ENCODE data around the gene CIAO1.
"Not testable (repeated sequence)": the region's sequence is repeated elsewhere in the genome, so short reads cannot be mapped to it uniquely, and the experiment has no call there.

CIAO1 gene

GRCh38 chr2:96265840-96266679 lies at the start of gene CIAO1, which contains the start of gene TMEM127:
Gene CIAO1, plus strand, starts transcription at chr2:96266225. Its CDS starts 126 bp downstream, at chr2:96266351.
Gene TMEM127, minus strand, starts transcription at chr2:96265997. Its CDS starts 616 bp downstream, at chr2:96265381.
- DNase-seq: peak; percentile 93

GRCh38 chr2:96218508-96219131 lies 47.4 kb upstream of the CIAO1 start:
- DNase-seq: no peak

- not testable (repeated sequence) for DNase-seq
Measured at GRCh38 chr2:96219959-96220358, 46.1 kb upstream of the CIAO1 start.

- not testable (repeated sequence) for DNase-seq
Measured at GRCh38 chr2:96221106-96221505, 44.9 kb upstream of the CIAO1 start.

- DNase-seq: no peak
Measured at GRCh38 chr2:96225016-96225533, 41.0 kb upstream of the CIAO1 start.

GRCh38 chr2:96231316-96231715 lies 34.7 kb upstream of the CIAO1 start:
- DNase-seq: no peak

GRCh38 chr2:96233436-96233835 lies 32.6 kb upstream of the CIAO1 start:
- no peak for DNase-seq

GRCh38 chr2:96233880-96234316 lies 32.1 kb upstream of the CIAO1 start:
- no peak for DNase-seq

GRCh38 chr2:96236882-96237281 lies 29.1 kb upstream of the CIAO1 start:
- no peak for DNase-seq

GRCh38 chr2:96238266-96238665 lies 27.8 kb upstream of the CIAO1 start:
- DNase-seq: no peak

- no peak for DNase-seq
Measured at GRCh38 chr2:96239091-96239490, 26.9 kb upstream of the CIAO1 start.

GRCh38 chr2:96239745-96240264 lies 26.2 kb upstream of the CIAO1 start:
- DNase-seq: no peak

- no peak for DNase-seq
Measured at GRCh38 chr2:96240341-96241038, 25.5 kb upstream of the CIAO1 start.

- DNase-seq: no peak
Measured at GRCh38 chr2:96241227-96241626, 24.8 kb upstream of the CIAO1 start.

GRCh38 chr2:96241900-96242611 lies 24.0 kb upstream of the CIAO1 start:
- no peak for DNase-seq

- no peak for DNase-seq
Measured at GRCh38 chr2:96243843-96244242, 22.2 kb upstream of the CIAO1 start.

GRCh38 chr2:96245609-96246390 lies 20.2 kb upstream of the CIAO1 start:
- no peak for DNase-seq

- DNase-seq: no peak
Measured at GRCh38 chr2:96247009-96247408, 19.0 kb upstream of the CIAO1 start.

GRCh38 chr2:96247896-96248295 lies 18.1 kb upstream of the CIAO1 start:
- no peak for DNase-seq

GRCh38 chr2:96248624-96249023 lies 17.4 kb upstream of the CIAO1 start:
- DNase-seq: no peak

- no peak for DNase-seq
Measured at GRCh38 chr2:96249654-96250053, 16.4 kb upstream of the CIAO1 start.

- DNase-seq: no peak
Measured at GRCh38 chr2:96250188-96250587, 15.8 kb upstream of the CIAO1 start.

All from NCI-H1092 (cell line).